NK-92 (cell line): ENCODE data around the gene RBMY1E.
"Not testable (repeated sequence)": the region's sequence is repeated elsewhere in the genome, so short reads cannot be mapped to it uniquely, and the experiment has no call there.

Source experiments
- DNase-seq: peaks from one replicate; lab custom pipeline; 2025; ENCODE audit not compliant: unreplicated experiment; lab: John Stamatoyannopoulos, UW

Gene RBMY1E

DNA sequence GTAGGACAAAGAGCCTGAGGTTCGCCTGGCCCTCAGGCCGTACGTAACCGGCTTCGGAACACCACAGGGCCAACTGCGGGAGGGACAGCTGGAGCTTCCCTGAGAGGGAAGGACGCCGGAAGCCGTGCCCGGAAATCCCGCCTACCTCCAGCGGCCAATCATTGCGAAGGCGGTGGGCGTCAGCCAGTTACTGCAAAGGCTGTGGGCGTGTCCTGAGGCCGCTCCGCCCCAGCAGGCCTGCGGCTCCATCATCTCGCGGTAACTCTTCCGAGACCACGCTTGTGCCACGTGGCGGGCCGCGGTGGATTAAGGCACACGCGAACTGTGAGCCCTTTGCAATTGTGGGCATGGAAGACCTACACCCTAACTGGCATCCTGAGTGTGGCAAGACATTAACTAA lies at the start of gene RBMY1E:
TSS of gene RBMY1E (minus strand) at position 101 of the 400 bp plus-strand sequence. CDS start 1,978 bp downstream, outside the sequence.
- DNase-seq: not testable (repeated sequence)

DNA sequence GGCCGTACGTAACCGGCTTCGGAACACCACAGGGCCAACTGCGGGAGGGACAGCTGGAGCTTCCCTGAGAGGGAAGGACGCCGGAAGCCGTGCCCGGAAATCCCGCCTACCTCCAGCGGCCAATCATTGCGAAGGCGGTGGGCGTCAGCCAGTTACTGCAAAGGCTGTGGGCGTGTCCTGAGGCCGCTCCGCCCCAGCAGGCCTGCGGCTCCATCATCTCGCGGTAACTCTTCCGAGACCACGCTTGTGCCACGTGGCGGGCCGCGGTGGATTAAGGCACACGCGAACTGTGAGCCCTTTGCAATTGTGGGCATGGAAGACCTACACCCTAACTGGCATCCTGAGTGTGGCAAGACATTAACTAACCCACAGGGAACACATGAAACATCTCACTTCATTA lies 23.4 kb downstream of the RBMY1E start, which contains the start of gene RBMY1D:
TSS of gene RBMY1D (minus strand) at position 101 of the 400 bp plus-strand sequence. CDS start 2,013 bp downstream, outside the sequence.
- DNase-seq: not testable (repeated sequence)

DNA sequence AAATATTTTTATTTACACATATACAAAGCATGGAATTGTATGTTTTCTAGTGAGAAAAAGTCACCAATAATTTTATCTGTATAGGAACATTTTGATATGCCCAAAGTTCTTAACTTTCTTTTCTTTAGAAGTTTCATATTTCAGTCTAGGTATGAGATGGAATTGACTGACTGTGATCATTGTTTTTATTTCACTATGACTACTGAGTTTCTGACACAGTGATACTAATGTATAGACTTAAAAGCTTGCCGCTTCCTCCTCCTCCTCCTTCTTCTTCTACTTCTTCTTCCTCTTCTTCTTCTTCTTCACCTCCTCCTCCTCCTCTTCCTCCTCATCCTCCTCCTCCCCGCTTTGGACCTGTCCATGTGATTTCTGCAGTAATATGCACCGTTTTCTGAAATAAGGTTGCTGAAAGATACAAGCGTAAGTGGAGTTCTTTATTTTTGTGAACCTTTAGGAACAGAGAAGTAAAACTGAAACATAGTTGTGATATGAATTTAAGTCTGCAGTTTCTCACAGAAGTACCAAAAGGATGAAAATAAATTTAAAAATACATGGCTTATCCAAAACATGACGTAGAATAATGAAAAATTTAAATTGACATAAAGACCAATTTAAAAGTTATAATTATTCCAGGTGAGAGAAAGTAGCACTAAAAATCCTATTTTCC lies 48.3 kb downstream of the RBMY1E start:
- DNase-seq: not testable (repeated sequence)
